Measurements from ENCODE around the gene ENTHD1. TPM values are rescaled to one million over a fixed set of nuclear protein-coding genes. Genes with fewer than 3 reads are reported as not detected.

ENTHD1 gene
- total RNA-seq, 2 donors from 2014 or later, result not detected

GRCh38 chr22:39724857-39725256, 168.7 kb downstream of the ENTHD1 start:
- no peak overlapping the region for H3K4me3 ChIP-seq
- no peak overlapping the region for H3K9ac ChIP-seq (ENCODE audit: low read depth in 2 of 2, low read length in 2 of 2)
- H3K36me3 ChIP-seq, result no peaks in the 10 kb centered on the region
- H3K27me3 ChIP-seq, result no peaks in the 10 kb centered on the region
- H3K4me1 ChIP-seq, result no peaks in the 10 kb centered on the region
- no peaks in the 10 kb centered on the region for H3K9me3 ChIP-seq
- no peak overlapping the region for H3K27ac ChIP-seq
- no peak for TF ChIP-seq CTCF (IDR thresholded peaks at IDR 0.05)
- no peak for DNase-seq
- intact Hi-C loops (cut with DNase I), result no loop called here

GRCh38 chr22:39724390-39724789, 169.2 kb downstream of the ENTHD1 start:
- no peak for DNase-seq
- intact Hi-C loops (cut with DNase I), result no loop called here
- no peak for TF ChIP-seq CTCF (IDR thresholded peaks at IDR 0.05)

GRCh38 chr22:39723899-39724351, 169.6 kb downstream of the ENTHD1 start:
- intact Hi-C loops (cut with DNase I), result no loop called here
- Histone ChIP-seq H3K4me3 (no peak overlapping the region), H3K9ac (ENCODE audit: low read depth in 2 of 2, low read length in 2 of 2) (no peak overlapping the region), H3K27me3 (no peaks in the 10 kb centered on the region), H3K4me1 (no peaks in the 10 kb centered on the region), H3K36me3 (no peaks in the 10 kb centered on the region), H3K27ac (no peak overlapping the region), H3K9me3 (no peaks in the 10 kb centered on the region)
- DNase-seq, result no peak
- TF ChIP-seq CTCF (IDR thresholded peaks at IDR 0.05), result no peak

More at GRCh38 chr22:39724390-39724789, 169.2 kb downstream of the ENTHD1 start:
- Histone ChIP-seq H3K27ac (no peak overlapping the region), H3K27me3 (no peaks in the 10 kb centered on the region), H3K36me3 (no peaks in the 10 kb centered on the region), H3K9me3 (no peaks in the 10 kb centered on the region), H3K4me3 (no peak overlapping the region), H3K4me1 (no peaks in the 10 kb centered on the region), H3K9ac (ENCODE audit: low read depth in 2 of 2, low read length in 2 of 2) (no peak overlapping the region)

- H3K4me1 ChIP-seq, result no peaks in the 10 kb centered on the region
- TF ChIP-seq CTCF (IDR thresholded peaks at IDR 0.05), result no peak
- no peaks in the 10 kb centered on the region for H3K27me3 ChIP-seq
- no peak overlapping the region for H3K4me3 ChIP-seq
- no peak overlapping the region for H3K27ac ChIP-seq
- H3K9me3 ChIP-seq, result no peaks in the 10 kb centered on the region
- intact Hi-C loops (cut with DNase I), result no loop called here
- DNase-seq, result no peak
- H3K9ac ChIP-seq (ENCODE audit: low read depth in 2 of 2, low read length in 2 of 2), result no peak overlapping the region
- H3K36me3 ChIP-seq, result no peaks in the 10 kb centered on the region
These were observed 170.1 kb downstream of the ENTHD1 start for GRCh38 chr22:39723463-39723862.

GRCh38 chr22:39722501-39722900, 171.1 kb downstream of the ENTHD1 start:
- intact Hi-C loops (cut with DNase I), result no loop called here
- no peak for DNase-seq
- Histone ChIP-seq H3K4me1 (no peaks in the 10 kb centered on the region), H3K27ac (no peak overlapping the region), H3K27me3 (no peaks in the 10 kb centered on the region), H3K4me3 (no peak overlapping the region), H3K9ac (ENCODE audit: low read depth in 2 of 2, low read length in 2 of 2) (no peak overlapping the region), H3K36me3 (no peaks in the 10 kb centered on the region), H3K9me3 (no peaks in the 10 kb centered on the region)
- no peak for TF ChIP-seq CTCF (IDR thresholded peaks at IDR 0.05)

GRCh38 chr22:39722032-39722325, 171.6 kb downstream of the ENTHD1 start:
- Histone ChIP-seq H3K4me1 (no peaks in the 10 kb centered on the region), H3K27me3 (no peaks in the 10 kb centered on the region), H3K9ac (ENCODE audit: low read depth in 2 of 2, low read length in 2 of 2) (no peak overlapping the region), H3K9me3 (no peaks in the 10 kb centered on the region), H3K36me3 (no peaks in the 10 kb centered on the region), H3K4me3 (no peak overlapping the region), H3K27ac (no peak overlapping the region)
- intact Hi-C loops (cut with DNase I), result no loop called here
- TF ChIP-seq CTCF (IDR thresholded peaks at IDR 0.05), result no peak
- DNase-seq, result no peak

All from colonic mucosa (tissue), 4 donors.